HuH-7 (cell line): ENCODE measurements around the gene RNPEPL1.
"Not testable (repeated sequence)": the region's sequence is repeated elsewhere in the genome, so short reads cannot be mapped to it uniquely, and the experiment has no call there.

Experiments used
- DNase-seq: peaks from one replicate; pipeline ENCODE4 v3.0.0; 2011; ENCODE audit warnings: low spot score

RNPEPL1 gene

DNA sequence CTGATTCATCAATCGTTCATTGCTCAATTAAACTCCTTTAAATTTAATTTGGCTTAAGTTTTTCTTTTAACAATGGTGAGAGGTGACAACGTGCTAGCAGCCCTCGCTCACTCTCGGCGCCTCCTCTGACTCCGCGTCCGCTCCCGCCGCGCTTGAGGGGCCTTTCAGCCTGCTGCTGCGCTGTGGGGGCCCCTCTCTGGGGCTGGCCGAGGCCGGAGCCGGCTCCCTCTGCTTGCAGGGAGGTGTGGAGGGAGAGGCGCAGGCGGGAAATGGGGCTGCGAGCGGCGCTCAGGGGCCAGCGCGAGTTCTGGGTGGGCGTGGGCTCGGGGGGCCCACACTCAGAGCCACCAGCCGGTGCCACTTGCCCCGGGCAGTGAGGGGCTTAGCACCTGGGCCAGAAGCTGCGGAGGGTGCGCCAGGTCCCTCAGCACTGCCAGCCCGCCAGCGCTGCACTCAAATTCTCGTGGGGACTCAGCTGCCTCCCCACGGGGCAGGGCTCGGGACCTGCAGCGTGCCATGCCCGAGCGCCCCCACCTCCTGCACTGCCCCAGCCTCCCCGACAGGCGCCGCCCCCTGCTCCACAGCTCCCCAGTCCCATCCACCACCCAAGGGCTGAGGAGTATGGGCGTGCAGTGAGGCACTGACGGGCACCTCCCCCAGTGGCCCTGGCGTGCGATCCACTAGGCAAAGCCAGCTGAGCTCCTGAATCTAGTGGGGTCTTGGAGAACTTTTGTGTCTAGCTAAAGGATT lies 30.1 kb upstream of the RNPEPL1 start:
- DNase-seq: no peak

DNA sequence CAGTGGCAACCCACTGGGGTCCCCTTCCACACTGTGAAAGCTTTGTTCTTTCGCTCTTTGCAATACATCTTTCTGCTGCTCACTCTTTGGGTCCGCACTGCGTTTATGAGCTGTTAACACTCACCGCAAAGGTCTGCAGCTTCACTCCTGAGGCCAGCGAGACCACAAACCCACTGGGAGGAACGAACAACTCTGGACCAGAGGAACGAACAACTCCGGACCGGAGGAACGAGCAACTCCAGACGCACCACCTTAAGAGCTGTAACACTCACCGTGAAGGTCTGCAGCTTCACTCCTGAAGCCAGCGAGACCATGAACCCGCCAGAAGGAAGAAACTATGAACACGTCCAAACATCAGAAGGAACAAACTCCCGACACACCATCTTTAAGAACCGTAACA lies 29.2 kb upstream of the RNPEPL1 start:
- not testable (repeated sequence) for DNase-seq

DNA sequence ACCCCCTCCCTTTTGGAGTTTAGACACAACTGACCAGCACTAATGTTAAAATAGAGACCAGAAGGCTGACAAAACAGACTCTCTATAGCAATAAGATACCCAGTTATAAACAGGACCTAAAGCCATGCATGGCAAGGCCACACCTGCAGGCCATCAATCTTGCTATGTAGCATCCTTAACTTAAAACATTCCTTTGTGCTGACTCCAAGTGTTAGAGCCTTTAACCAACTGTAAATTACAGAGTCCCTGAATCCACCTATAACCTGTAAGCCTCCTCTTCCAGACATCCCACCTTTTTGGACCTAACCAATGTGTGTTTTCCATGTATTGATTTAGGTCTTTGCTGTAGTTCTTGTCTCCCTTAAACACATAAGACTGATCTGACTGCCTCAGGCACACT lies 28.4 kb upstream of the RNPEPL1 start:
- DNase-seq: no peak

DNA sequence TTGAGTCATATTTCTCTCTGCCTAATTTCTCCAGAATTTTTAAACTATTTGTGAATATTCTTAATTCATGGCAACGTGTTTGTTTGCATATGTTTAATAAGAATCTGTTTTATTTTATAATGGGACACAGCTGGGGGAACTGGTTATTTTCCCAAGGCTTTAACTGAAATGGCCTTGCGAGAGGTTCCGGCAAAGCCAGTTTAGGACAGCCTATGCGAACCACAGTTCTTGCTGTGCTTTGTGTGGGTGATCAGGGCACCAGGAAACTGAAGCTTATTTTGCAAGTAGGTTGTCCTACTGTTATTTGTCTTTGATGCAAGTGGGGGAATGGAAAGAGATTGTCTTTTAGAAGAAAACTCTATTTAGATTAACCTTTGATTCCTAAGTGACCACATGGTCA lies 17.0 kb upstream of the RNPEPL1 start:
- DNase-seq: no peak

DNA sequence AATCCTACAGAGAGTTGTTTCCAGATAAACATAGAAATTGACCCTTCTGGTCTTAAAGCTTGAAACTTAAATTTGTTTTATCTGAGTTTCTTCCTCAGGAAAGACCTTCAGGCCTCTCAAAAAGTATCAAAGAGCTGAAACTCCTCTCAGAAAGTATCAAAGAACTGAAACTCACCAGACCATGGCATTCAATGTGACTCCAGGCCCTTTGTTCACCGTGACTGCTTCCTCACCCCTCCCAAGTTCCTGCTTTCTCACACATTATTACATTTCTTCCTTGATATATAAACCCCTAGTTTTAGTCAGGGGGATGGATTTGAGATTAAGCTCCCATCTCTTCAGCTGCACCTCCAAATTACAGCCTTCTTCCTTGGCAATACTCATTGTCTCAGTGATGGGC lies 16.5 kb upstream of the RNPEPL1 start:
- no peak for DNase-seq

DNA sequence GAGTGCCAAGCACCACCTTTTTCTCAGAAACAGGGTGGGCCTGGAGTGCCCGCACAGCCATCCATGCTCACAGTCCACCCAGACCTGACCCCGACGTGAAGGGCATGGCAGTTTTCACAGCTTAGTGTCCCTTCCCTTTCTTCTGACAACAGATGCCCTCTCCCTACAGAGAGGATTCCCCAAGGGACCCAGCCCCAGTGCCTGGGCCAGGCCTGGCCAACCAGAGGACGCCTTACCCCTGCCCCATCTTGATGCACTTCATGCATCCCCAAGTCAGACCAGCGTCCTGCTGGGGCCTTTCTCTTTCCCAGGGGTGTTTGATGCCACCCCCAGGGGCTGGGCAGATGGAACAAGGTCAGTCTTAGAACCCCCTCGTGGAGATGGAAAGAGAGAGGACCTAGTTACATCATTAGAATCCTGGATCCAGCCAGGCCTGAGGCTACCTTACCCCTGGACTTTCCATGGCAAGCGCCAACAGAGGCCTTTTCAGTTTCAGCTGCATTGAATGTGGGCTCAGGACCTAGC lies 14.3 kb upstream of the RNPEPL1 start:
- DNase-seq: no peak

GRCh38 chr2:240554767-240555493 lies 13.4 kb upstream of the RNPEPL1 start:
- DNase-seq: no peak

DNA sequence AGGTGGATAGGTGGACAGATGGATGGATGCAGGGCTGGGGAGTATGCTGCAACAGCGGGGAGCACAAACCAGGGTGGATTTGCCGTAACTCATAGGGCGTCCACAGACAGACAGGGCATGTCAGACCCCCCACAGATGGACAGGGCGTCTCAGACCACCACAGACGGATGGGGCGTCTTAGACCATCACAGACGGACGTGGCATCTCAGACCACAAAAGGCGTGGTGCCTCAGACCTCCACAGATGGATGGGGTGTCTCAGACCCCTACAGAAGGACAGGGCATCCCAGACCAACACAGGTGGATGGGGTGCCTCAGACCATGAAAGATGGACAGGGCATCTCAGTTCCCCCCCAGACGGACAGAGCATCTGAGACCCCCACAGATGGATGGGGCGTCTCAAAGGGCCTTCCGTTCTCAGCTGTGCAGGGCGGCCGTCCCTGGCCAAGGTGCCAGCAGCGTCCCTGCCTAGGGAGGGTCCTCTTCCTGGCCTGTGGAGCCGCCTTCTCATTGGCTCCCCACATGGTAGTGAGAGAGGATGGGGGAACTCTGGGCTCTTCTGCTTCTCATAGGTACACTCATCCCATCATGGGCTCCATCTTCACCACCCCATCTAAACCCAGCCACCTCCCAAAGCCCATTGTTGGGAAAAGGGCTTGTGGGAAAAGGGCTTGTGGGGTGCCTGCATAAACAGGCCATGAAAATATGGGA lies 12.6 kb upstream of the RNPEPL1 start:
- DNase-seq: no peak

DNA sequence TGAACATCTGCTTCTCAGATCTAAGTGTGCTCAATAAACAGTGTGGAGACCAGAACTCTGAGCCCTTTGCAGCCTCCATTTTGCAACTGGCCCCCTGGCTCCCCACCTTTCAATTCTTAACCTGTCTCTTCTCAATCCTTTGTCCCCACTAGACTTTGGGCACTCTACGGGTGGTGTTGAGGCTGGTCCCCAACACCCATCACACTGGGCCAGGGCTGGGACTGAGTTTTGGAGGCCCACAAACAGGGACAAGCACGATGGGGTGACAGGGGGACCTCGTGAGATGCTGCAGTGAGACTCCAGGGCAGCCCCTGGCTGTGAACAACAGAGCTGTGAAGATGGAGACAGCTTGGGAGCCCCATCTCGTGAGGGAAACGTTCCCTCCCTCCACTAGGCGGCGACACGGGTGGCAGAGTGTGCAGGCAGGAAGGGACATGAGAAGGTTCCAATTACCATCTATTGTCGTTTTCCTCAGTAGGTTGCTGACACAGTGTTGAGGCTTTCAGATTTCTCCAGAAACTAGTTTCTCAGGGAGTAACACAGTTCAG lies 11.7 kb upstream of the RNPEPL1 start:
- DNase-seq: peak; percentile 67

GRCh38 chr2:240557101-240557751 lies 11.1 kb upstream of the RNPEPL1 start:
- DNase-seq: no peak

GRCh38 chr2:240557808-240558207 lies 10.5 kb upstream of the RNPEPL1 start, which contains the start of gene ANKMY1:
ANKMY1 (minus strand) TSS chr2:240557988; CDS start chr2:240557335, 653 bp downstream.
- DNase-seq: no peak

GRCh38 chr2:240558236-240558761 lies 10.0 kb upstream of the RNPEPL1 start:
- no peak for DNase-seq

- DNase-seq: no peak
Measured at GRCh38 chr2:240559286-240559685, 9.0 kb upstream of the RNPEPL1 start.

DNA sequence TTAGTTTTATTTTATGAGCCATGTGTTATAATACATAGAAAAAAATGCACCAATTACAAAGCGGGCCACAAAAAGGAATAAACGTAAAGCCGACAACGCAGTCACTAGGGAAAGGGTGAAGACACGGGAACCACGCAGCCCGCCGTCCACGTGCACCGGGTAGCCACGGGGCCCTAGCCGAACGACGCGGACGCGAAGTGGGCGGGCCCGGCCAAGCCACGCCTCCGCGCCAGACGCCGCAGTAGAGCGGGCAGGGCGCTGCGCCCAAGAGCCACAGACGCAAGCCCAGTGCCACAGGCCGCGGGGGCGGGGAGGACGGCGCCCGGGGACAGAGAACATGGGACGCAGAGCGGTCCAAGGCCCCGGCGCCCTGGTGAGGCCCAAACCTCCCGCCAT lies 8.2 kb upstream of the RNPEPL1 start, which contains the start of gene DUSP28:
DUSP28 (plus strand) TSS at position 274 of the 396 bp plus-strand sequence. CDS start 328 bp downstream, outside the sequence.
- DNase-seq: peak; percentile 89

DNA sequence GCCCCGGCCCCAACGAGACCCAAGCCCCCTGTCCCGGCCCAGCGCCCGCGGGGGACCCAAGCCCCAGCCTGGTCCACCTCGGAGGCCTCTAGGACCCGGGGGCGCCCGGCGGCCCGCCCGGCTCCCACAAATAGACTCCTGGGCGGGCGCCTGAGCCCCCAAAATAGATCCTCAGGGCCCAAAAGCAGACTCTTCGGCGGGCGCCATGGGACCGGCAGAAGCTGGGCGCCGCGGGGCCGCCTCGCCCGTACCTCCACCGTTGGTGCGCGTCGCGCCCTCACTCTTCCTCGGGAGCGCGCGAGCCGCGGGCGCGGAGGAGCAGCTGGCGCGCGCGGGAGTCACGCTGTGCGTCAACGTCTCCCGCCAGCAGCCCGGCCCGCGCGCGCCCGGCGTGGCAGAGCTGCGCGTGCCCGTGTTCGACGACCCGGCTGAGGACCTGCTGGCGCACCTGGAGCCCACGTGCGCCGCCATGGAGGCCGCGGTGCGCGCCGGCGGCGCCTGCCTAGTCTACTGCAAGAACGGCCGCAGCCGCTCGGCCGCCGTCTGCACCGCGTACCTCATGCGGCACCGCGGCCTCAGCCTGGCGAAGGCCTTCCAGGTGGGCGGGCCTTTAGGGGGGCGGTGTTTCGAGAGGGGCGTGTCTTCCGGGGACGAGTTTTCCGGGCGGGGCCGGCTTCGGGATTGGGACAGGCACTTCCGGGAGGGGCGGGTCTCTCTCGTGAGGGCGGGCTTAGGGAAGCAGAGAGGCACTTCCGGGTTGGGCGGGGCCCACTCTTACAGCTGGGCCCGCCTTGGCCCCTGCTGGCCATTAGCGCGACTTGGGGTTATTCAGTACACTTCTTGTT lies 7.6 kb upstream of the RNPEPL1 start:
- DNase-seq: peak; percentile 83

DNA sequence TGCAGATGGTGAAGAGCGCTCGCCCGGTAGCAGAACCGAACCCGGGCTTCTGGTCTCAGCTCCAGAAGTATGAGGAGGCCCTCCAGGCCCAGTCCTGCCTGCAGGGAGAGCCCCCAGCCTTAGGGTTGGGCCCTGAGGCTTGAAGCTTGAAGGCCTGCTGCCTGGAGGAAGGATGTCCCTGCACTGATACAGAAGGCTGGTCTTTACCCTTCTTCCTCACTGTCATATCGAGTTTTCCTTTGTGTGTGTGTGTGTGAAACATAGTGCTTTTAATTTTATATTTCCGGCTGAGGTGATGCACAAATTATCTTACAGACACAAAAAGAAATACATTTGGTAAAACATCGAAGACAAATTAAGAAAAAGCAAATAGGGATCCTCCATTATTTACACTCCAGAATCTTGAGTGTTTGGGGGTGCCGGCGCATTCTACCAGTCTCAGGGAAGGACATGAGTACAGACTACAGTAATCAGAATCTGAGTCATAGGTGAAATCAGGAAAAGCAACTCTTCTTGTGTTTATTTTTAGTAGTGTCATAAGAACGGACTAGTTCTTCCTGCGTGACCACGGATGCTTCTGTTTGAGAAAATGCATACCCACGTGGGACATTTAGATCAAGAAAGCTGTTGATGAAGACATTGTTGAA lies 6.8 kb upstream of the RNPEPL1 start:
- DNase-seq: no peak

- DNase-seq: not testable (repeated sequence)
Measured at GRCh38 chr2:240563231-240563630, 5.1 kb upstream of the RNPEPL1 start.

- no peak for DNase-seq
Measured at GRCh38 chr2:240563951-240564560, 4.2 kb upstream of the RNPEPL1 start.

DNA sequence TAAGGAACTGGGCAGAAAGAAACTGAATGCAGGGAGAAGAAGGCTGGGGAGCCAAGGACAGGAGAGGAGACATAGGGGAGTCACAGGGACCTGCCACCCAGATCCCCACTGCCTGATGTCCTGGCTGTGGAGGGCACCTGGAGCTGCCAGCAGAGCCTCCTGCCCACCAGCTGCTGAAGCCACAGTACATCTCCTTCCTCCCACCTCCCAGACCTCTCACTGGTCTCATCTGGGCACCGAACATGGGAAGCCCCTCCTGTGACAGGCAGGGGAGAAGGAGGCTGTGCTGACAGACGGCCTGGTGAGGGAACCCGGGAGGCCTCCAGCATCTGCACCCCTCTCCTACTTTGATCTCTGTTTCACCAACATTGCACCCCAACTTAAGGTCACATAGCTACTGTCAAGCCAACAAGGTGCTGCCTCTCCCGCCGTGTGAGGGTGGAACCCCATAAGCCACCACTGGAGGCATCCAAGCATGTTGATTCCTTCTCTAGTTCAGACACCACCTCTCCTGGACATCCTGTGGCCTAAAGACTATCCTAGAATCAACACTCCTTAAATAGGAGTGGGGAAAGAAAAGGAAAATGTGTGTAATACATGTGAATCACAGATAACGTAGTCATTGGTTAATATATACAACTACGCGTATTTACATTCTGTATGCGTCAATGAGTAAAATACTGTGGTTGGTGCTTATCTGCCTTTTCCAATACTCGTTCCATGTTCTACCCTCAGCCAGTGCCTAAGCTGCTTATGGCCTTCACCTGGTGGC lies 3.5 kb upstream of the RNPEPL1 start:
- no peak for DNase-seq
